ENCODE data around the gene IL1B.

GRCh38 chr2:112813280-112813966, 23.2 kb downstream of the IL1B start:
- TF ChIP-seq CTCF (IDR thresholded peaks at IDR 0.05) = no peak
- TF ChIP-seq EZH2phosphoT487 (IDR thresholded peaks at IDR 0.05) = no peak
- no peak for TF ChIP-seq EZH2 (IDR thresholded peaks at IDR 0.05)

Measured in neural progenitor cell (in vitro differentiated cells).